ENCODE measurements around the gene C1orf53. TPM values are rescaled to one million over a fixed set of nuclear protein-coding genes. Genes with fewer than 3 reads are reported as not detected.

C1orf53 gene
- total and polyA plus RNA-seq, 4 experiments from 2014 or later, result not detected

DNA sequence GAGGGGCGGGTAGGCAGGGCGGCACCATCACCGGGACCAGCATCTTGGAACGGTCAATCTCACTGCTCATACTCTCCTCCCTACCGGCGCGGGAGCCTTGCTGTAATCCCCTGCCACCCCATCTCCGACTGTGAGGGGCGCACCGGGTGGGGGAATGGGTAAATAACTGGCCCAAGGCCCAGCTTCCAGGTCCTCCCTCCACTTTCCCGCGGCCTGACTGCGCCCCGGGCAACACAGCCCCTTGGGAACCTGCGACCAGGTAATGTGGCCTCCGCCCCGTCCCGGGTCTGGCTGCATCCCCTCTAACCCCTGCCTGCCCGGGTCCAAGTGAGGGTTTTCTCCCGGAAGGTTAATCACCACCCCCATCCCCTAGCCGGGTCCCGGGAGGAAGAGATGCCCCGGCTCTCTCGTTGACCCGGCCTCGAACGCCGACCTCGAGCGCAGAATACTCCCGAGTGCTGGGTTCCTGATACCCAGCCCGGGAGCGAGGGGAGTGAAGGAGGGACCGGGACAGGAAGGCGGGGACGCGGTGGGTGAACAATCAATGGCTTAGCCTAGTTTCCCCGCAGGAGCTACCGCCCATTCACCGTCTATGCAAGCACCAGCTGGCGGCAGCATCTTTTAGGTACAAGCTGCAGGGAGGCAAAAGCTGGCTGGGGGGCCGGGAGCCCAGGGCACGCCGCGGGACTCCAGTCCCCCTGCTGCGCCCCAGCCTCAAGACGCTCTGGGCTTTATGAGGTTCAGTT lies 8.9 kb downstream of the C1orf53 start:
- peaks cover 69% of the 10 kb centered on the region for H3K4me1 ChIP-seq (ENCODE audit: insufficient read depth, low read length)
- peaks cover 93% of the 10 kb centered on the region for H3K27me3 ChIP-seq (ENCODE audit: insufficient read depth, low read length)
- Mint-ChIP-seq H3K9me3 (peaks cover 0 to 4% (median 0%) of the 10 kb centered on the region in 8 donors), H3K4me1 (peaks cover 36 to 79% (median 53%) of the 10 kb centered on the region in 4 donors), H3K4me3 (peak overlapping the region; percentile 55 to 92 (median 85)), H3K36me3 (no peaks in the 10 kb centered on the region), H3K27ac (peak overlapping the region in 1 of 7 donors; percentile 72), H3K27me3 (peaks cover 81 to 87% of the 10 kb centered on the region in 2 donors)
- H3K36me3 ChIP-seq (ENCODE audit: insufficient read depth, low read length), result no peaks in the 10 kb centered on the region
- ChIA-PET CTCF (ENCODE audit: partially characterized antibody) (interaction anchor here (0.6 to 3.0 kb wide), 5 partner anchors 8 to 337 kb away, joined by 3 to 11 read pairs (median 4); no protein-coding TSS in a partner anchor), POLR2A (ENCODE audit: partially characterized antibody) (interaction anchor here (1.0 to 1.9 kb wide), 4 partner anchors 8 to 13 kb away, joined by 3 to 7 read pairs (median 6); partner anchors contain the start of gene C1orf53)
- H3K9me3 ChIP-seq (ENCODE audit: control insufficient read depth in 1 of 2, low read length in 2 of 2), result no peaks in the 10 kb centered on the region
- H3K4me3 ChIP-seq (ENCODE audit: low read length in 2 of 2), result no peak overlapping the region
- DNase-seq, result peak in 1 of 5 donors; percentile 30
- no peak overlapping the region for H3K27ac ChIP-seq (ENCODE audit: low read depth, low read length)
- intact Hi-C loops (cut with micrococcal nuclease), result no loop called here

DNA sequence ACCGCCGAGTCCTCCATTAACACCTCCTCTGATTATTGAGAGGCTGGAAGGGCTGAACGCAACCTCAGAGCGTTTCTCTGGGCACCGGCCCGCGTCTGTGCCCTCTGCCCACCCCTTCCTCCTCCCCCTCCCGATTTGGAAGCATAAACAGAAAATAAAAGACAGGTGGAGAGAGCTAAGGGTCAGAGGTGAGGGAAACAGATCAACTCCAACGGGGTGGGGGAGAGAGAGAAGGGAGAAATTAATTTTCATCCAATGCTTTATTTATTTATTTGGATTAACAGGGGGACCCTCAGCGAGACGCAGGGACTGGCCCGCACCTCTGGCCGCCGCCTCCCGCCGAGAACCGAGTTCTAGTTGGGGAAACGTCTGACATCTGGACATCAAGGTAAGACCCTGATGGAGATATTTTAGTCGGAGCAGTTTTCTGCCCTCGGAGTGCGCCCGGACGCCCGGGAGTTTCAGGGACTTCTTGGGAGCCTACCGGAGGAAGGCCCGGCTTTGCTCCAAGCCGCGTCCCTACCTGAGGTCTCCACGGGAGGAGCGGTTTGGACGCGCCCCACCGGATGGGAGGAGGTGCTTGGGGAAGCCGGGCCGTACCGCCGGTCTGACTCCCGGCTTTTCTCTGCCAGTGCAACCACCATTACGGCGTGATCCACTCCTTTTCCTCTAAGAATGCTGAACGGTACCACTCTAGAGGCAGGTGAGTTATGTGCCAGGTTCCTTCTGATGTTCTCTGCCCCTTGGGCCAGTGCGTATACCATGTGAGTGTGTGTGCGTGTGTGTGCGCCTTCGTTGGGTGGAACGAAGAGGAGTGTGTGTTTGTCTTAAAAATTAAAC lies 9.6 kb downstream of the C1orf53 start:
- peak overlapping the region; percentile 55 to 92 (median 85) for H3K4me3 Mint-ChIP-seq
- peaks cover 0 to 4% (median under 1%) of the 10 kb centered on the region in 8 donors for H3K9me3 Mint-ChIP-seq
- peak overlapping the region in 5 of 7 donors; percentile 37 to 83 (median 59) for H3K27ac Mint-ChIP-seq
- Histone ChIP-seq H3K9me3 (ENCODE audit: control insufficient read depth in 1 of 2, low read length in 2 of 2) (no peaks in the 10 kb centered on the region), H3K27me3 (ENCODE audit: insufficient read depth, low read length) (peaks cover 93% of the 10 kb centered on the region), H3K27ac (ENCODE audit: low read depth, low read length) (no peak overlapping the region), H3K4me3 (ENCODE audit: low read length in 2 of 2) (no peak overlapping the region), H3K4me1 (ENCODE audit: insufficient read depth, low read length) (peaks cover 76% of the 10 kb centered on the region), H3K36me3 (ENCODE audit: insufficient read depth, low read length) (no peaks in the 10 kb centered on the region)
- peaks cover 43 to 87% (median 60%) of the 10 kb centered on the region in 4 donors for H3K4me1 Mint-ChIP-seq
- H3K36me3 Mint-ChIP-seq, result no peaks in the 10 kb centered on the region
- intact Hi-C loops (cut with micrococcal nuclease), result no loop called here
- DNase-seq, result peak in 1 of 5 donors; percentile 24
- POLR2A ChIA-PET (ENCODE audit: partially characterized antibody), result interaction anchor here (1.0 kb wide), 1 partner anchor 12 kb away, joined by 3 read pairs; no protein-coding TSS in a partner anchor
- CTCF ChIA-PET (ENCODE audit: partially characterized antibody), result interaction anchor here (3.0 kb wide), 1 partner anchor 13 kb away, joined by 11 read pairs; no protein-coding TSS in a partner anchor
- peaks cover 84 to 91% of the 10 kb centered on the region in 2 donors for H3K27me3 Mint-ChIP-seq

DNA sequence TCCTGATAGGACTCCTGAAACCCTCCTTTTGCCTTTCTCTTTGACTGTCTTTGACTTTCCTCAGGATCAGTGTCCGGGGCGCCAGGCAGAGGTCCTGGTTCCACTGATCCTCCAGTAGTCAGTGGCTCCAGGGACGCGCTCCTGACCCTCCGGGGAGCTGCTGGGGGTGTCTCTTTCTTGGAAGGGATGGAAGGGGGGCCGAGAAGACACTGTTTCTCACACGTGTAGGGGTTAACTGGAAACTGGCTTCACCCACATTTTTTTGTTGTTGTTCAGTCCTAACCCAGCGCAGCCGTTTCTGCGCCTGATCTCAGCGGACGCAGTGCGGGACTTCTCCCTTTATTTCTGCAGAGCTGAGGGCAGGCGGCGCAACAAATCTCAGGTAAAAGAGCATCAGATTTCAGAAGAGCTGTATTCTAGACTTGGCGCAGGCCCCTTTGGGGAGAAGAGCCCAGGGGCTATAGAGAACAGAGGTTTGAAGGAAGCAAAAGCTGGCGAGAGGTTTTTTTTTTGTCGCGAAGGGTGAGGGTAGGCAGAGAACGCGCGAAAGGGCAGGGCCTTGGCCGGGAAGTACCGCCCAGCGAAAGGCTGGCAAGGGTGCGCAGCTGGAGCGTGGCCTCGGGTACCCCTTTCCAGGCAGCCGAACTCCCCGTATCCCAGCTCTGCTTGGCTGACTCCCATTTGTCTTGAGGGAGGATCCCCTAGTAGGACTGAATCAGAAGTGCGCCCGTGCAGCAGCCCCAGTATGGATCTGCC lies 10.5 kb downstream of the C1orf53 start:
- H3K4me1 Mint-ChIP-seq, result peaks cover 50 to 95% (median 68%) of the 10 kb centered on the region in 4 donors
- Histone ChIP-seq H3K4me3 (ENCODE audit: low read length in 2 of 2) (no peak overlapping the region), H3K9me3 (ENCODE audit: control insufficient read depth in 1 of 2, low read length in 2 of 2) (no peaks in the 10 kb centered on the region), H3K27me3 (ENCODE audit: insufficient read depth, low read length) (peaks cover 96% of the 10 kb centered on the region), H3K27ac (ENCODE audit: low read depth, low read length) (no peak overlapping the region), H3K36me3 (ENCODE audit: insufficient read depth, low read length) (no peaks in the 10 kb centered on the region), H3K4me1 (ENCODE audit: insufficient read depth, low read length) (peaks cover 85% of the 10 kb centered on the region)
- ChIA-PET CTCF (ENCODE audit: partially characterized antibody) (interaction anchor here (0.7 to 2.8 kb wide), 3 partner anchors 10 to 232 kb away, joined by 3 to 8 read pairs (median 3); partner anchors contain the start of gene C1orf53), POLR2A (ENCODE audit: partially characterized antibody) (no interaction called here)
- H3K9me3 Mint-ChIP-seq, result peaks cover 0 to 9% (median 2%) of the 10 kb centered on the region in 8 donors
- H3K4me3 Mint-ChIP-seq, result peak overlapping the region in 7 of 8 donors; percentile 47 to 92 (median 85)
- no peaks in the 10 kb centered on the region for H3K36me3 Mint-ChIP-seq
- H3K27me3 Mint-ChIP-seq, result peaks cover 88 to 92% of the 10 kb centered on the region in 2 donors
- no peak for DNase-seq
- intact Hi-C loops (cut with micrococcal nuclease), result no loop called here
- peak overlapping the region in 5 of 7 donors; percentile 37 to 72 (median 53) for H3K27ac Mint-ChIP-seq

DNA sequence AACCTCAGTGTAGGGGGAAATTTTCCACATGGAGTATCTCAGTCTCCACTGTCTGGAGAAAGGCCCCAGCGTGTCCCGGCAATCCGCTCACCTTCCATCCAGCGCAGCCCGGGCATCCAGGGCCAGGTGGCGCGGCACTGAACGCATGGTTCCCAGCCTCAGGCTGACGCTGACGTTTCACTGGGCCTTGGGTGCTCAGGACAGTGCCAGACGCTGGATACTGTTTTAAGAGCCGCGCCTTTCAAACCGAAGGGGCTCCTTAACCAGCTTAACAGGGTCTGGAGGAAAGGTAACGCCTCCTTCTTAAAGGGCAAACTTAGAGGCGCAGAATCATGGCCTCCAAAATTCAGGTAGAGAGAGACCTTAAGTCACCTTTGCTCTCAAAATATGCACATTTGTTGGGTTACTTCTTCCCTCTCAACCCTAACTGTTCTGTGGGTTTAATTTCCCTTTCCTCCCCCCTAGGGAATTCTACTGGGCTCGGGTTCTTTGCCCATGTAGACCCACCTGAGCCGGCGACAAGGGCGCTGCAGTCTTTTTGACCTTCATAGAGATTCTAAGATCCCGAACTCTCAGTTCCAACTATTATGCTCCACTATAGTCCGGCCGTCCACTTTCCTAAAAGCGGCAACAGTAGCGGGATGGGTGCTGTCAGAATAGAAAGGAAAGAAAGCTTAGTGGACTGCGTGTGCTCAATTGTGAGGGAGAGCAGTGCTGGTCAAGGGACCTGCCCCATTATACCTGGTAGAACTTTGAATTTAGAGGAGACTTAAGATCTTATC lies 11.3 kb downstream of the C1orf53 start:
- H3K4me1 Mint-ChIP-seq, result peaks cover 51 to 96% (median 70%) of the 10 kb centered on the region in 4 donors
- ChIA-PET POLR2A (ENCODE audit: partially characterized antibody) (interaction anchor here (0.6 to 2.1 kb wide), 4 partner anchors 11 to 139 kb away, joined by 3 to 13 read pairs (median 4); partner anchors contain the start of genes C1orf53 and DENND1B), CTCF (ENCODE audit: partially characterized antibody) (interaction anchor here (0.7 to 2.8 kb wide), 4 partner anchors 9 to 231 kb away, joined by 3 to 8 read pairs (median 3); partner anchors contain the start of gene C1orf53)
- Histone ChIP-seq H3K36me3 (ENCODE audit: insufficient read depth, low read length) (no peaks in the 10 kb centered on the region), H3K4me1 (ENCODE audit: insufficient read depth, low read length) (peaks cover 87% of the 10 kb centered on the region), H3K4me3 (ENCODE audit: low read length in 2 of 2) (no peak overlapping the region), H3K9me3 (ENCODE audit: control insufficient read depth in 1 of 2, low read length in 2 of 2) (no peaks in the 10 kb centered on the region), H3K27me3 (ENCODE audit: insufficient read depth, low read length) (peaks cover 96% of the 10 kb centered on the region), H3K27ac (ENCODE audit: low read depth, low read length) (no peak overlapping the region)
- no peak for DNase-seq
- no peaks in the 10 kb centered on the region for H3K36me3 Mint-ChIP-seq
- peak overlapping the region in 5 of 8 donors; percentile 37 to 92 (median 77) for H3K4me3 Mint-ChIP-seq
- intact Hi-C loops (cut with micrococcal nuclease), result no loop called here
- H3K27me3 Mint-ChIP-seq, result peaks cover 86 to 91% of the 10 kb centered on the region in 2 donors
- peak overlapping the region in 1 of 7 donors; percentile 73 for H3K27ac Mint-ChIP-seq
- H3K9me3 Mint-ChIP-seq, result peaks cover 0 to 14% (median 2%) of the 10 kb centered on the region in 8 donors

DNA sequence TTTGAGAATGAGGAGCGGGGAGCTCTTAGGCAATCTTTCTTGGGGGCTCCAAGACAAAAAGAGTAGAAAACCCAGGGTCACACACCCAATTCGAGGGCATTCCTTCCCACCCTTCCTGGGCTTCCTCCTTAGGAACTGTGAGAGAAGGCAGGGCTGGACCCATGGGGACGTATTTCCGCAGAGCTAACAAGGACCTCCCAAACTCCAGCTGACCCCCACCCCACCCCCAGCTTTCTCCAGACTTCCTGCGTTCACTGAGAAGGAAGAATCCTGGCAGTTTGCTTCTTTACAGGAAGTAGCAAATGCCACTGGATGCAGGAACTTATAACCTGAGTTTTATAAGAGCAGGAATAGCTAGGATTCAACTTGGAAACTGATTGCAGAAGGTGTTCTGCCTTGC lies 12.1 kb downstream of the C1orf53 start:
- no peak overlapping the region for H3K27ac Mint-ChIP-seq
- peaks cover 87% of the 10 kb centered on the region for H3K4me1 ChIP-seq (ENCODE audit: insufficient read depth, low read length)
- DNase-seq, result no peak
- H3K36me3 ChIP-seq (ENCODE audit: insufficient read depth, low read length), result no peaks in the 10 kb centered on the region
- no peak overlapping the region for H3K4me3 ChIP-seq (ENCODE audit: low read length in 2 of 2)
- peaks cover 96% of the 10 kb centered on the region for H3K27me3 ChIP-seq (ENCODE audit: insufficient read depth, low read length)
- intact Hi-C loops (cut with micrococcal nuclease), result no loop called here
- peaks cover 0 to 14% (median 2%) of the 10 kb centered on the region in 8 donors for H3K9me3 Mint-ChIP-seq
- H3K27me3 Mint-ChIP-seq, result peaks cover 83 to 90% of the 10 kb centered on the region in 2 donors
- peaks cover 50 to 96% (median 70%) of the 10 kb centered on the region in 4 donors for H3K4me1 Mint-ChIP-seq
- no peaks in the 10 kb centered on the region for H3K36me3 Mint-ChIP-seq
- peak overlapping the region in 1 of 8 donors; percentile 59 for H3K4me3 Mint-ChIP-seq
- ChIA-PET POLR2A (ENCODE audit: partially characterized antibody) (interaction anchor here (1.2 to 2.1 kb wide), 3 partner anchors 12 to 140 kb away, joined by 3 to 13 read pairs (median 4); partner anchors contain the start of genes C1orf53 and DENND1B), CTCF (ENCODE audit: partially characterized antibody) (interaction anchor here (0.9 to 2.8 kb wide), 2 partner anchors 10 to 12 kb away, joined by 3 to 8 read pairs; partner anchors contain the start of gene C1orf53)
- H3K9me3 ChIP-seq (ENCODE audit: control insufficient read depth in 1 of 2, low read length in 2 of 2), result no peaks in the 10 kb centered on the region
- H3K27ac ChIP-seq (ENCODE audit: low read depth, low read length), result no peak overlapping the region
